Endothelial cell of umbilical vein (primary cell): ENCODE data around the gene PTPN22. TPM values are rescaled to one million over a fixed set of nuclear protein-coding genes. Genes with fewer than 3 reads are reported as not detected.

Experiments used
- BruUV-seq: library from RNA; stranded (reverse); fragments of 400-500 nt; replicated peaks from 2 replicates; lab custom pipeline; 2021; lab: Mats Ljungman, UMichigan
- CTCF ChIA-PET: fragments of 300-600, 350-600 bp; sonication (Branson Sonifier 250); formaldehyde crosslinking; loops from one replicate; lab custom pipeline; 2021; ENCODE audit warnings: antibody characterized with exemption, inconsistent platforms; lab: Charles Lee
- POLR2A ChIA-PET: fragments of 300-600, 350-600 bp; sonication (Branson Sonifier 250); formaldehyde crosslinking; loops from one replicate; lab custom pipeline; 2021; ENCODE audit warnings: antibody characterized with exemption, inconsistent platforms; lab: Charles Lee
- DNase-seq: peaks from one replicate; pipeline ENCODE4 v3.0.0-alpha.2; 2011; ENCODE audit warnings: low read depth, low spot score
- FAIRE-seq: peaks from 2 replicates; lab custom pipeline; 2011; peaks lifted over from hg19 to GRCh38; lab: Jason Lieb, UNC
- H2AFZ ChIP-seq: 2 replicates; pipeline ENCODE4 v1.6.0; 2012; ENCODE audit warnings: low read depth, low read length, control low read depth, inconsistent platforms
- H3K27ac ChIP-seq: 2 replicates; pipeline ENCODE4 v1.5.1; 2011; ENCODE audit warnings: low read depth, mild to moderate bottlenecking, control low read depth, low read length, moderate library complexity; ENCODE audit not compliant: insufficient read depth
- H3K27me3 ChIP-seq, 2 experiments: 2 replicates each; pipeline versions ENCODE4 v1.6.0 to v1.6.1; 2011; ENCODE audit warnings: low read length in 2 of 2, mixed read lengths in 1 of 2; ENCODE audit not compliant: control insufficient read depth in 2 of 2, insufficient read depth in 2 of 2
- H3K36me3 ChIP-seq, 2 experiments: 2 replicates in 1 of 2; 3 replicates in 1 of 2; pipeline ENCODE4 v1.5.1; 2011; ENCODE audit warnings: low read length in 2 of 2, mild to moderate bottlenecking in 1 of 2, moderate library complexity in 1 of 2; ENCODE audit not compliant: control insufficient read depth in 2 of 2, insufficient read depth in 2 of 2; ENCODE audit errors: extremely low read depth in 1 of 2
- H3K4me1 ChIP-seq: 3 replicates; pipeline ENCODE4 v1.5.1; 2011; ENCODE audit warnings: mild to moderate bottlenecking, low read length; ENCODE audit not compliant: control insufficient read depth, insufficient read depth; ENCODE audit errors: extremely low read depth
- H3K4me2 ChIP-seq: 2 replicates; pipeline ENCODE4 v1.6.1; 2011; ENCODE audit warnings: low read length, control low read depth, mixed read lengths; ENCODE audit not compliant: insufficient read depth
- H3K4me3 ChIP-seq, 3 experiments: fragments of 200-600 bp in 1 of 3; sonication (generic), shearing (Covaris generic) in 1 of 3; replicated peaks in 1 of 3; 2 replicates each; pipeline ENCODE4 v1.5.1; 2011 to 2016; ENCODE audit warnings: control low read depth in 3 of 3, low read length in 3 of 3, mild to moderate bottlenecking in 2 of 3, inconsistent platforms in 1 of 3, low read depth in 1 of 3, moderate library complexity in 1 of 3; ENCODE audit not compliant: insufficient read depth in 1 of 3
- H3K79me2 ChIP-seq: 2 replicates; pipeline ENCODE4 v1.6.0; 2012; ENCODE audit warnings: low read length, inconsistent platforms; ENCODE audit not compliant: control insufficient read depth, insufficient read depth
- H3K9ac ChIP-seq: replicated peaks from 2 replicates; pipeline ENCODE3; 2011; ENCODE audit warnings: low read length, control low read depth; ENCODE audit not compliant: insufficient read depth; ENCODE audit errors: extremely low read depth
- H3K9me1 ChIP-seq: replicated peaks from 3 replicates; pipeline ENCODE4 v1.6.0; 2011; ENCODE audit warnings: mild to moderate bottlenecking, low read length; ENCODE audit not compliant: control insufficient read depth, insufficient read depth; ENCODE audit errors: extremely low read depth
- H3K9me3 ChIP-seq: replicated peaks from 2 replicates; pipeline ENCODE4 v1.5.1; 2012; ENCODE audit warnings: low read length, inconsistent platforms; ENCODE audit not compliant: control insufficient read depth, insufficient read depth
- H4K20me1 ChIP-seq: replicated peaks from 2 replicates; pipeline ENCODE3; 2011; ENCODE audit warnings: mild to moderate bottlenecking, low read length; ENCODE audit not compliant: control insufficient read depth, insufficient read depth; ENCODE audit errors: extremely low read depth
- FOS ChIP-seq: IDR thresholded peaks from 2 replicates; pipeline ENCODE4 v1.6.1; 2011; ENCODE audit warnings: mild to moderate bottlenecking, low read length, moderate library complexity, borderline replicate concordance; ENCODE audit not compliant: insufficient read depth
- GATA2 ChIP-seq: IDR thresholded peaks from 2 replicates; pipeline ENCODE4 v1.7.0; 2011; ENCODE audit warnings: low read depth, mild to moderate bottlenecking, moderate library complexity, mixed read lengths, low read length; ENCODE audit not compliant: insufficient read length, insufficient read depth
- JUN ChIP-seq: IDR thresholded peaks from 2 replicates; pipeline ENCODE4 v1.6.1; 2011; ENCODE audit warnings: borderline replicate concordance, low read depth; ENCODE audit not compliant: insufficient read length, insufficient read depth
- MAX ChIP-seq: IDR thresholded peaks from 2 replicates; pipeline ENCODE4 v1.6.1; 2011; ENCODE audit not compliant: insufficient read depth, insufficient read length
- MYC ChIP-seq: IDR thresholded peaks from one replicate; pipeline ENCODE4 v1.6.1; 2011; ENCODE audit warnings: mild to moderate bottlenecking, low read depth, low read length
- POLR2A ChIP-seq: IDR thresholded peaks from 2 replicates; pipeline ENCODE4 v1.6.1; 2012; ENCODE audit warnings: low read depth, mild to moderate bottlenecking, control low read depth, low read length
- POLR2AphosphoS5 ChIP-seq: IDR thresholded peaks from 2 replicates; pipeline ENCODE4 v1.6.1; 2012; ENCODE audit warnings: low read depth, mild to moderate bottlenecking, control low read depth, low read length, moderate library complexity; ENCODE audit not compliant: insufficient read depth
- dilution Hi-C: fragments of 300-500 bp; cut with MboI; formaldehyde crosslinking; loops from one replicate; pipeline ENCODE4 v1.15.0; 2019; ENCODE audit warnings: low sequenced_read_pairs; ENCODE audit not compliant: extremely low pct_ligation_motif_present
- intact Hi-C: fragments of 100-400 bp; cut with micrococcal nuclease; formaldehyde crosslinking; loops from one replicate; pipeline ENCODE4 v1.10.0; 2022
- polyA plus RNA-seq, 4 experiments: library from polyadenylated mRNA; depleted of rRNA in 3 of 4; stranded (reverse) in 3 of 4; unstranded in 1 of 4; fragments of >200 nt; gene quantifications; 2 replicates each; pipeline versions ENCODE4 v1.2.1 to v1.2.3, GENCODE V29; 2011 to 2012; ENCODE audit warnings: missing spikeins in 1 of 4
- total RNA-seq: library from RNA; stranded (reverse); gene quantifications from 2 replicates; pipeline ENCODE4 v1.2.3, GENCODE V29; 2021

The PTPN22 gene
- total and polyA plus RNA-seq, 2 donors (not counting 3 experiments of a cell fraction or from before 2014, with no cell fraction given): not detected

DNA sequence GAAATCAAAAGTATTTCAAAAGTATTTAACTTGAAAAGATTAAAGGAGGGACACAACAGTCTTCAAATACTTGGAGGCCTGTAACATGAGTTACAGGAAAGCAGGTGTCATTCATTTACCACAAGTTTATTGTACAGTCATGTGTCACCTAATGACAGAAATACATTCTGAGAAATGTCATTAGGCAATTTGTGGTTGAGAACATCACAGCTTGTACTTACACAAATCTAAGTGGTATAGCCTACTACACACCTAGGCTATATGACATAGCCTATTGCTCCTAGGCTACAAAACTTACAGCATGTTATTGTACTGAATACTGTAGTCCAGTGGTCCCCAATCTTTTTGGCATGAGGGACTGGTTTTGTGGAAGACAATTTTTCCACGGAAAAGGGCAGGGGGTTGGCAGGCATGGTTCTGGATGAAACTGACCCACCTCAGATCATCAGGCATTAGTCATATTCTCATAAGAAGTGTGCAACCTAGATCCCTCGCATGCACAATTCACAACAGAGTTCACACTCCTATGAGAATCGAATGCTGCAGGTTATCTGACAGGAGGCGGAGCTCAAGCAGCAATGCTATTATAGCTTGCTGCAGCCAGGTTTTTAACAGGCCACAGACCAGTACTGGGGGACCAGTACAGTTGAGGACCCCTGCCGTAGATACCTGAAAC lies 87.3 kb downstream of the PTPN22 start:
- dilution Hi-C loops (no loop called here), intact Hi-C loops (no loop called here)
- Histone ChIP-seq H3K9me1 (no peaks in the 10 kb centered on the region), H3K4me3 (no peak overlapping the region), H3K79me2 (peaks cover 67% of the 10 kb centered on the region), H3K36me3 (no peaks in the 10 kb centered on the region), H3K27ac (no peak overlapping the region), H3K9ac (no peak overlapping the region), H2AFZ (no peak overlapping the region), H4K20me1 (peaks cover 2% of the 10 kb centered on the region), H3K4me2 (no peak overlapping the region), H3K4me1 (peaks cover 7% of the 10 kb centered on the region), H3K27me3 (no peaks in the 10 kb centered on the region), H3K9me3 (no peaks in the 10 kb centered on the region)
- ChIA-PET CTCF (interaction anchor here (0.9 to 1.0 kb wide), 2 partner anchors 8 to 17 kb away, joined by 3 read pairs; no protein-coding TSS in a partner anchor), POLR2A (no interaction called here)
- no peak for TF ChIP-seq POLR2A
- no peak for TF ChIP-seq MAX
- no peak for TF ChIP-seq FOS
- TF ChIP-seq POLR2AphosphoS5: no peak
- no peak for TF ChIP-seq JUN
- no peak for TF ChIP-seq MYC
- no peak for TF ChIP-seq GATA2
- FAIRE-seq: no peak
- no TSS peak for BruUV-seq
- no peak for DNase-seq
